Activated naive CD4-positive, alpha-beta T cell (primary cell): ENCODE results near the gene CDC42EP5.
"Not testable (repeated sequence)": the region's sequence is repeated elsewhere in the genome, so short reads cannot be mapped to it uniquely, and the experiment has no call there.

Source experiments
- DNase-seq, 4 experiments: peaks; one replicate each; lab custom pipeline; 2025; lab: John Stamatoyannopoulos, UW

CDC42EP5 gene

DNA sequence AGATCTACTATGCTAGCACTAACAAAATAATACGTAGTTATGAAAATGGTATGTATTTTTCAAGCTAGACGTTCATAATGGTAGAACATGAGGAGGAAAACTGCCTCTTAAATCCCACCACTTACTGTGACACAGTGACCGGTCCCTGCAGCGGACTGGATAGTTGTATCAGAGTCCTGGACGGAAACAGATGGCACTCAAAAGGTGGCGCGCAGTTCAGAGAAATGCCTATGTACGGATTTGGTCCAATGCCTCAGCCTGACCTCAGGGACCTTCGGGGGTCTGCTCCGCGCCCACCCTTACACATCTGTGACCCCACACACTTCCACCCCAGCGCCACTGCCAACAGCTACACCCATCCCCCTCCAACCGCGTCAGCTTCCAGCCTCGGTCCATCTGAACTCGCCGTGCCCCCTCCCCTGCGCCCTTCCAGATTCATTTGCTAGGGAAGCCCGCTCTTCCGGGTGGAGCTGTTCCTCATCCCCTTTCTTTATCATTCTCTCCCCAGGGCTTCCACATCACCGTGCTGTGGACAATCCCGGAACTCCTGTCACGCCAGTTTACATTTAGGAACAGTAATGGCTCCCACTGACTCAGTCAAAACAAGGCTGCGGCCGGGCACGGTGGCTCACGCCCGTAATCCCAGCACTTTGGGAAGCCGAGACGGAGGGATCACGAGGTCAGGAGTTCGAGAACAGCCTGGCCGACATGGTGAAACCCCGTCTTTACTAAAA is 24.9 kb downstream of the CDC42EP5 start:
- DNase-seq = peak in 1 of 4 experiments; percentile 23

DNA sequence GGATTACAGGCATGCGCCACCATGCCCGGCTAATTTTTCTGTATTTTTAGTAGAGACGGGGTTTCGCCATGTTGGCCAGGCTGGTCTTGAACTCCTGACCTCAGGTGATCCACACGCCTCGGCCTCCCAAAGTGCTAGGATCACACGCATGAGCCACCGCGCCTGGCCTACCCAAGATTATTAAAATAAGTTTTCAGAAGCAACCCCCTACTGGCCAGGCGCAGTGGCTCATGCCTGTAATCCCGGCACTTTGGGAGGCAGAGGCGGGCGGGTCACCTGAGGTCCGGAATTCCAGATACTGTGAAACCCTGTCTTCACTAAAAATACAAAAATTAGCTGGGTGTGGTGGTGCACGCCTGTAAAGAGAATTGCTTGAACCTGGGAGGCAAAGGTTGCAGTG is 26.7 kb downstream of the CDC42EP5 start:
- not testable (repeated sequence) for DNase-seq

DNA sequence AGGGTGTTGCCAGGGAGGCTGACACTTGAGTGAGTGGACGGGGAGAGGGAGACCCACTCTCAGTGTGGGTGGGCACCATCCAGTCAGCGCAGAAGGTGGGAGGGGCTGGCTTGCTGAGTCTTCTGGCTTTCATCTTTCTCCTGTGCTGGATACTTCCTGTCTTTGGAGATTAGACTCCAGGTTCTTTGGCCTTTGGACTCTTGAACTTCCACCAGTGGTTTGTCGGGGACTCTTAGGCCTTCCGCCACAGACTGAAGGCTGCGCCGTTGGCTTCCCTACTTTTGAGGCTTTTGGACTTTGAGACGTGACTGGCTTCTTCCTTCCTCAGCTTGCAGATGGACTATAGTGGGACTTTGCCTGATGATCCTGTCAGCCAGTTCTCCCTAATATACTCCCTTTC is 28.4 kb downstream of the CDC42EP5 start:
- no peak for DNase-seq

DNA sequence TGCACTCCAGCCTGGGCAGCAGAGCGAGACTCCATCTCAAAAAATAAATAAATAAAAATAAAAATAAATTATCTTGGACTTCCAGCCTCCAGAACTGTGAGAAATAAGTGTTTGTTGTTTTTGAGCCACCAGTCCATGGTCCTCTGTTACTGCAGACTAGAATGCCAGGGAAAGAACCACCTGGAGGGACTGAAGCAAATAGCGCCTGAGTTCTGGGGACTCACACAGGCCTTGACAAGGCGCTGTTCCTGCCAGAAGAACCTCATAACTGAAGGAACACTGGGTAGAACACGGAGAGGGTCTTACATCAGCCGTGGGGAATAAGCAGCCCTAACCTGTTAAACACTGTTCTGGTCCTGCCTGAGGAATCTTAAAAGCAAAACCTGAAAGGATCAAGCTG is 32.5 kb downstream of the CDC42EP5 start:
- no peak for DNase-seq

DNA sequence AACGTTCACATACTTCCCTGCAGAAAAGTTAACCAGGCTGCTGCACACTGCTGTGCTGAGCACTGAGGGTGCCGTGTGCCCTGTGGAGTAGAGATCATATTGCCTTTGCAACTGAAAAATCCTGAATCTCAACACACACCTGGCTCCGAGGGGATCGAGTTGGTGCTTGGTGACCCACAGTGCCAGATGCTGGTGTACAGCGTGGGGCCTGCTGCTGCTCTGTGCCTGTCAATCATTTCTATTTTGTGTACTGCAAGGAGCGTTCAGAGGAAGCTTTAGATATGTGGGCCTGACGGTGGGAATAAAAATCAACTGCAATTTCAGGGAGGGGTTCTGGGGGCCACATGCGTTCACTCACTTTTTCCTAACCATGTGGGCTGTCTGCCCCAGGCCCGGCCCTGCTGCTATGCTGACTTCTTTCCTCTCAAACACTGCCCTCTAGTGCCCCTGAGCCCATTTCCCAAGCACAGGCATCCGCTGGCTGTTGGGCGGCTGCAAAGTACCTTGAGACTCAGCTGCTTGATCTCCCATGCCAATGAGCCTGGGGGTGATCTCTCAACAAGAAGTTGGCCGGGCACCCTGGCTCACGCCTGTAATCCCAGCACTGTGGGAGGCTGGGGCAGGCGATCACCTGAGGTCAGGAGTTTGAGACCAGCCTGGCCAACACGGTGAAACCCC is 33.8 kb downstream of the CDC42EP5 start:
- DNase-seq = no peak

DNA sequence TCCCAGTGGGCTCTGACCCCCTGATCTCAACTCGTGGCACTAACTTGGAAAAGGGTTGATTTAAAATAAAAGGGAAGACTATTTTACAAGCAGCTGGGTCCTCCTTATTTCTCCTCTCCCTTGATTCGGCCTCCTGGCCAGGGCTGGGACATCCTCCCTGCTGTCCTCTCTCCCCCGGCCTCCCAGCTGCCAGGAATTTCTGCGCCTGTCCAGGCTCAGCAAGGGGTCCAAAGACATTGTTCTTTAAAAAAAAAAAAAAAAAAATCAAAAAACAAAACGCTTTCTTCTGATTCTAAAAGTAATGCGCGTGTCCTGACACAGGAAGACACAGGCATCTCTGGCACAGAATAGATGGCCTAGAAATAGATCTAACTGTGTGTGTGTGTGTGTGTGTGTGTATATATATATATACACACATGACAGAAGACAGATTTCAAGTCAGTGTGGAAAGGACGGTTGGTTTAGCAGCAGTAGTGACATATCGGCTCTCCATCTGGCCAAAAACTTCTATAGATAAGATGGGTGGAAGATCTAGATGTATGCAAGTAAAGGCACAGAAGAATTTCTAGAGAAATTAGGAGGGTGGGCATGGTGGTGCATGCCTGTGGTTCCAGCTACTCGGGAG is 36.4 kb downstream of the CDC42EP5 start:
- DNase-seq = no peak

DNA sequence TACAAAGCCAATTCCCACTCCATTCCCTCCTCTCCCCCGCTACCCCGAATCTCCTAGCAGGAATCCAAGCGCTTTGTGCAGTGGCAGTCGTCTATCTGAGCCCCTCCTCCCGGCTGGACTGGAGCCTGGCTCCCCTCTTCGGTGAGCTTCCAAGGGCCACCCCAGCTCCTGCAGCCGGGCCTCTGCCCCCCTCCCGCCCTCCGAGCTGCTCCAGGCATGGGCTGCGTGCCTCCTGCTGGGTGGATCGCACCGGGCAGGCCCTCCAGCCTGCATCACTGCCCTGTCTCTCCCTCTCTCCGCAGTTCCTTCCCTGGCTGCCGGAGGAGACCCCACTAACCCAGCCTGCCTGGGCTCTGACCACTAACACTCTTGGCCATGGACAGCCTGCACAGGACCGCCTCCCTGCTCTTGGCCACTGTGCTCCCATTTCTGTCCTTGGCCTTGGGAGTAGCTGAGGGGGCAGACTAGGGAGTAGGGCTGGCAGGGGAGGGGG is 37.0 kb downstream of the CDC42EP5 start:
- no peak for DNase-seq

DNA sequence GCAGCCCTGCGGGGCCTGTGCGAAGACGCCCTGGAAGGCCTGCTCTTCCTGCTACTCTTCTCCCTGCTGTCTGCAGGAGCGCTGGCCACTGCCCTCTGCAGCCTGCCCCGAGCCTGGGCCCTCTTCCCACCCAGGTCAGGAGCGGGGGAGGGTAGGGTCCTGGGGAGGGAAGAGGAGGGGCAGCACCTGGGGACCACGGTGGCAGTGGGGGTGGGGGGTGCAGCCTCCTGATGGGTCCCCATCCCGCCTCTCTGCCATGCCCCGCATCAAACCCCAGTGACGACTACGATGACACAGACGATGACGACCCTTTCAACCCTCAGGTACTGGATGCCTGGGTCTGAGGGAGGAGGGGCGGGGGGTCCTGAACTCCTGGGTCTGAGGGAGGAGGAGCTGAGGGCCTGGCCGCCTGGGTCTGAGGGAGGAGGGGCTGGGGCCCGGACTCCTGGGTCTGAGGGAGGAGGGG is 37.5 kb downstream of the CDC42EP5 start:
- DNase-seq = no peak

DNA sequence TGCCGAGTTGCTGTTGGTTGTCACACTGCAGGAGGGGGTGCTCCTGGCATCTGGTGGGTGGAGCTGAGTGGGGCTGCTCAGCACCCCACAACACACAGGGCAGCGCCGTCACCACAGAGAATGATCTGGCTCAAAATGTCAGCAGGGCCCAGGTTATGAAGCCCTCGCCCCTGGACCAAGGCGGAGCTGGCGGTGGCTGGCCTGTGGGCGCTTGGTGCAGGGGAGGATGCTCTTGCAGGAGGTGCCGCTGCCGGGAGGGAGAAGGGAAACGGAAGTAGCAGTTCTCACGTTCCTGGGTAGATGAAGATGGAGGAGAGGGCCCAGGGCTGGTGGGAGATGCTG is 38.3 kb downstream of the CDC42EP5 start:
- DNase-seq = no peak

DNA sequence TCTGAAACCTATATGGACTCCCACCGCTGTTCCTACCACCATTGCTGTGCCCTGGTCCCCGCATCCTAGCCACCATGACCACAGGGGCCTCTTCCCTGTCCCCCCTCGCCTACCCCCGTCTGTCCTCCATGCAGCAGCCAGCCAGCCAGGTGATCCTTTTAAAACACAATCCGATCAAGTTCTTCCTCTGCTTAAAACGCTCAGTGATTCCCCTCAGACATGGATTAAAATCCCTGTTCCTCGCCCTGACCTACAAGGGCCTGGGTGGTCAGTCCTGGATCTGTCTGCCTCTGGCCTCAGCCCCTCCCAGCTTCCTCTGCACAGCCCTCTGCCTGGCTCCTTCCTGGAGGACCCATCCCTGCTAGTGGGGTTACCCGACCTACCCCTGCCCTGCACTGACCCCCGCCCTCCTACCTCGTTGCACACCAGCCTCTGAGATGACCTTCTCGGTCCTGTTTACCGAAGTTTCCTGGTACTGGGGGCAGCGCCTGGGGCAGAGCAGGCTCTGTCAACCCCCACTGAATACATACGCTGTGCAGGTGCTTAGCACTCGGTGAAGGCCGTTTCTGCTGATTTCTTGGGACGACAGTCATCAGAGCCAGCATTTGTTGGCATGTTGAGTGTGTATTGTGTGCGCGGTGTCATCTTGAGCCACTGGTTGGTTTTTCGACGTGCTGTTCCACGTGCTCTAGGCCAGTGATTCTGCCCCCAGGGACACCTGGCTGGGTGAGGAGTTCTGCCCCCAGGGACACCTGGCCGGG is 38.8 kb downstream of the CDC42EP5 start:
- DNase-seq = no peak

DNA sequence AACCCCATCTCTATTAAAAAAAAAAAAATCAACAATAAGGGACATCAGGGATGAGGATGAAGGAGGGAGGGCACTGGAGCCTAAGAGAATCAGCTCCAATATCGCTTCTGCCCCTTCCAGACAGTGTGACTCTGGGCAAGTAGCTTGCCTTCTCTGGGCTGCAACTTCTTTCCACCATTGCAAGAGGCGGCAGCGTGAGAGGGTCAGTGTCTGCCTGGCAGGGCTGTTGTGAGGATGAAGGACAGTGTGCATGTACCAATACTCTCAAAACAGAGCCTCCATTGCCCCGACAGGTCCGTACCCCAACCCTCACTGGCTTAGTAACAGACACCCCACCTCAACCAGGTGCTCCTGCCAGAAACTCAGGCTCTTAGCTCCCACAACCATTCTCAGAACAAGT is 39.4 kb downstream of the CDC42EP5 start:
- DNase-seq = no peak

DNA sequence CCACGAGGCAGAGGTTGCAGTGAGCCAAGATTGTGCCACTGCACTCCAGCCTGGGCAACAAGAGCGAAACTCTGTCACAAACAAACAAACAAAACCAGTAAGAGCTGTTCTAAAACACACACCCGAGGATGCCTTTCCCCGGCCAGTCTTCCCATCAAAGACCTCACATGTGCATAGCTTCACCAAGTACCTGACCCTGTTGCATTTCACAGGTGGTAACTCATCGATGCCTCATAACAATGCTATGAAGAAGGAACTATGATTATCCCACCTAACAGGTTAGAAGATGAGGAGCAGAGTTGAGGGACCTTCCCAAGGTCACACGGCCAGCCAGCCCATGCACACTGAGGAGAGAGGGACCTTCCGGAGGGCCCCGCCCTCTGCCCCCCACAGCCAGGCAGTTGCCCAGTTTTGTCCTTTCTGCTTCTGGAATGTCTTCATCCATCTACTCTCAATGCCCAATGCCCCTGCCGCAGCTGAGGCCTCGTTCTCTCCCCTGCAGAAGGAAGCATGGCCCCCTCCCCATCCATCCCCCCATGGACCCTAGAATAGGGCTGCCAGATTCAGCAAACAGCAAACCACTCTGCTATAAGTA is 40.9 kb downstream of the CDC42EP5 start:
- no peak for DNase-seq

DNA sequence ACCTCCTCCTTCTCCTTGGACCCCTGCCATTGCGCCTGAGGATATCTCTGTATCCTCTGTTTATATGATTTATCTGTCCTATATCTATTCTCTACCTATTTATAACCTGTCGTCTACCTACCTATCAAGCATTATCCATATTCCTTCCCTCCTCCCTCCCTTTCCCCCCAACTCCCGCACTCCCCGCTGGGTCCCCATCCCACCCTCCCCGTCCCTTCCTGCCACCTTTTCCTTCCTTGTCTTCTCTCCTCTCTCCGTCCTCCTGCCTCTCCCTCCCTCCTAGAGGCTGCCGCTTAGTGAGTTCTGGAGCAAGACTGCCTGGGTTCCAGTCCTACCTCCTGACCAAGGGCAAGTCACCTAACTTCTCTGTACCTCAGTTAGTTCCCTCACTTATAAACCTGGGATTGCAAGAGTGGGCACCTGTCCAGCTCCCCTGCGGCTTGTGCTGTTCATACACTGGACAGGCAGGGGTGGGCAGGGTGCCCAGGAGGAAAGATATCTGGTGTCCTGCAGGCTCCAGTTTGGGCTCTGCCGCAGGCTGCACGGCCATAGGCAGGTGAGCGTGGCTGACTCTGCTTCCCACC is 41.7 kb downstream of the CDC42EP5 start:
- no peak for DNase-seq

DNA sequence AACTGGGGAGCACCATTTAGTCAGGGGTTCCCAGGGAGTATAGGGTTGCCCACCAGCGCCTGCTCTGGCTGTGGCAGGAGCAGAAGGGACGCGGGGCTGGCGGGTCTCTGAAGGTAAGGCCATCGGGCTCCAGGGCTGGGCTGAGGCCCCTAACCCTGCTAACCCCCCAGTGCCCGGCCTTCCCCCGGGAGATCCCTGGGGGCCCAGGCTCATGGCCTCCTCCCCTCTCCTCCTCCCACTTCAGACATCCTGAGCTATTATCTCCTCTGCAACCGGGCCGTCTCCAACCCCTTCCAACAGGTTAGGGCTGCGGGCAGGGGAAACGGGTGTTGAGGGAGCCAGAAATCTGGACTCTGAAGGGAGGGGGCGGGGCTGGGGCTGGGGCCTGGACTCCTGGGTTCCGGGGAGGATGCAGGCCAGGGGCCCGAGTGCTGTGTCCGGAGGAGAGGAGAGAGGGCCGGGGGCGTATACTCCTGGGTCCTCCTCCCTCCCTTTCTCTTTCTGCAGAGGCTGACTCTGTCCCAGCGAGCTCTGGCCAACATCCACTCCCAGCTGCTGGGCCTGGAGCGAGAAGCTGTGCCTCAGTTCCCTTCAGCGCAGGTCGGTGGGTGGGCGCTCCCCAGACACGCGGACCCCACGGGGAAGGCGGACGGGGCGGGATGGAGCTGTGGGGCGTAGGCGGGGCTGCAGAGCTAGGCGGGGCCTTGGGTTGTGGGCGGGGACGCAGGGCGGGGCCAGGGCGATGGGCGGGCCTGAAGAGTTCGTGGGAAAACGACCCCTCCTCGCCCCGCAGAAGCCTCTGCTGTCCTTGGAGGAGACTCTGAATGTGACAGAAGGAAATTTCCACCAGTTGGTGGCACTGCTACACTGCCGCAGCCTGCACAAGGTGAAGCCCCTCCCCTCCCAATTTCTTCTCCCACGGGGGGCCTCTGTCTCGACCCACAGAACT is 42.5 kb downstream of the CDC42EP5 start:
- peak in 2 of 4 experiments; percentile 19 to 30 for DNase-seq

DNA sequence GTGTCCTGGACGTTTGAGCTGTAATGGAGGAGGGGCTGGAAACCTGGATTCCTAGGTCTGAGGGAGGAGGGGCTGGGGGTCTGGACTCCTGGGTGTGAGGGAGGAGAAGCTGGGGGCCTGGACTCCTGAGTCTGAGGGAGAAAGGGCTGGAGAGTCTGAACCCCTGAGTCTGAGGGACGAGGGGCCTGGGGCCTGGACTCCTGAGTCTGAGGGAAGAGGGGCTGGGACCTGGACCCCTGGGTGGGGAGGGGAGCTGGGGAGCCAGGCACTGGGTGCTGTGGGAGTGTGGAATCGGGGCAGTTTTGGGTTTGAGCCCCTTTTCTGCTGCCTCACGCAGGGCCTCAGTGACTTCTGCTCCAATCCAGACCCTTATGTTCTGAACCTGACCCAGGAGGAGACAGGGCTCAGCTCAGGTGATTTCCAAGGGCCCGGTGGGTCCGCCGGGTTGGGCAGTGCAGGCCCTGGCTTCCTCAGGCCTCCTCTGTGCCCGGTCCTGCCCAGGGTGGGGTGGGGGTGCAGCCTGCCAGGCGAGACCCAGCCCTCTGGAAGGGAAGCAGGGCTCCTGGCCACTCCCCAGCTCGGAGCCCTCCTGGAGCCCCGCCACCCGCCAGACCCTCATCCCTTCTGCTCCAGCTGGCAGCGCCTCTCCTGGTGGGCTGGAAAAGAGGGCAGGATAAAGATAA is 43.4 kb downstream of the CDC42EP5 start:
- DNase-seq = no peak

DNA sequence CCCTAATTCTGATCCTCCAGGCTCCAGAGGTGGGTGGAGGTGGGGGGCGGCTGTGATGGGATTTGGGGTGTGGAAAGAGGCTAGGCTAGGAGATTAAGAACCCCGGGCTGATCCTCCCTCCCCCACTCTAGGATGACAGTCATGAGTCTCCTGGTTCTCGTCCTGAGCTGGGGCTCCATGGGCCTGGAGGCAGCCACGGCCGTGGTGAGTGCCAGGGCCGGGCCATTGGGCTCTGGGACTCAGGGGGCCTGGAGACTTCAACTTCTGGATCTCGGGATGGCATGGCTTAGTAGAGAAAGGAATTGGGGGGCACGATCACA is 44.0 kb downstream of the CDC42EP5 start:
- no peak for DNase-seq

DNA sequence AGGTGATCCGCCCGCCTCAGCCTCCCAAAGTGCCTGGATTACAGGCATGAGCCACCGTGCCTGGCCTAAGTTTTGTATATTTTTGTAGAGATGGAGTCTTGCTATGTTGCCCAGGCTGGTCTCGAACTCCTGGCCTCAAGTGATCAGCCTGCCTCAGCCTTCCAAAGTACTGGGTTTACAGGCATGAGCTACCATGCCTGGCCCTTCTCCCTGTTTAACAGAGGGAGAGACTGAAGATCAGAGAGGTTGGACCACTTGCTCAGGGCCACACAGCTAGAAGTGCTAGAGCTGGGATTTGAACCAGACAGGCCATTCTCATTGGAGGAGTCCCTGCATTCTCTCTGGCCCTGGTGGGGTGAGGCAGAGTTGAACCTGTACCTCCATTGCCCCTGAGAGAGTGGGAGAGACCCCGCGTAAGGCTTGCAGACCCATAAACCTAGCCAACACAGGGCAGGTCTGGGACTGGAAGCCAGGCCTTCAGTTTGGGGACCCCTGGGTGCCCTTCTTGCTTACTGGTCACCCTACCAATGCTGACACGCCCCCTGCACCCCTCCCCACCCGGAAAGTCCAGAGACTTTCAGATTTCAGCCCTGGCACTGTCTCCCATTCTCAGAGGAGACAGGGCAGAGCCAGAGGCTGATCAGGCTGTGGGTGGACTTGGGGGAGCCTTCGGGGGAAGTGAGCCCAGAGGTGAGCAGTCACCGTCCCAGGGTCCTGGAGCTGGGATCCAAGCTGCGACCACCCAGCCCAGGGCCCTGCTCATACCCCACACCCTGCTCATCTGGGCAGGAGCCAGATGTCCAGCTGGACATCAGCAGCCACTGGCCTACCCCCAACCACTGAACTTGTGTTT is 44.5 kb downstream of the CDC42EP5 start:
- DNase-seq = no peak

DNA sequence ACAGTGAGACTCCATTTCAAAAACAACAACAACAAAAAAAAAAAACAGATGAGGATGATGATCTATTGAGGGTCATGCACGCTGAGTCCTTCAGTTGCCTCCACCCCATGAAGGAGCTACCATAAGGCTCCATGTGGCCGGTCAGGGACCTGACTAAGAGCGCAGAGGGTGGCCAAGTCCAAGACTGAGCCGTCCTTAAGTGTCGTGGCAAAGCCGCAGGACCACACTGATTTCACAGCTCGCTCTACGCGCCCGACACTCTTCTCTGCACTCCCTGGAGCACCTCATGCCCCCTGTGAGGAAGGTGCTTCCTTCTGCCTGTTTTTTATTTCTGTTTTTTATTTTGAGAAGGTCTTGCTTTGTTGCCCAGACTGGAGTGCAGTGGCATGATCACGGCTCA is 45.5 kb downstream of the CDC42EP5 start:
- no peak for DNase-seq

DNA sequence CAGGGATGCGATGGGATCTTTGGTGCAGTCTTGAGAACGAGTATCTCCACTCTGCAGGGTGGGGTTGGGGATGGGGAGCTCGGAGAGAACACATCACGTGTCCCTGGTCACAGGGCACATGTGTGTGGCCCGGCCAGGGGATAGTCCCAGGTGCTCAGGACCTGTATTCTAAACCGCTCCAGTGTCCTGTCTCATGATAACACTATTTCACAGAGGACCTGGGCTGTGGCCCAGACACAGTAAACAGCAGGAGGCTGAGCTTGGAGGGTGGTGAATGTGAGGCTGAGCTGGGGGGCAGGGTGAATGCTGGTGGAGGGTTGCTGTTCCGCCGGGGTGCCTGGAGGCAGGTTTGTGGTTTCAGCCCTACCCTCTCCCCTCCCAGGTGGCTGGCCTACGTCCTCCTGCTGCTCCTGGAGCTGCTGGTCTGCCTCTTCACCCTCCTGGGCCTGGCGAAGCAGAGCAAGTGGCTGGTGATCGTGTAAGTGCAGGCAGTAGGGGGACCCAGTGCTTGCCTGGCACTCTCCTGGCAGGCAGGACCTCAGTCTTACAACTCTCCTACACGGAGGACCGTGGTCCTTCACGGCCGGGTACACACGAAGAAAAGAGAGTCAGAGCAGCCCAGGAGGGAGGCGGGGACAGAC is 46.7 kb downstream of the CDC42EP5 start:
- no peak for DNase-seq
